Mesenchymal stem cell (in vitro differentiated cells and primary cell): ENCODE results near the gene GRIN1.

Experiments used
- DNase-seq: peaks from one replicate; pipeline ENCODE4 v3.0.0-alpha.2; 2013
- H2AFZ ChIP-seq: one replicate; pipeline ENCODE4 v1.6.1; 2013; ENCODE audit warnings: low read depth, mild to moderate bottlenecking, control low read depth, inconsistent platforms, low read length, moderate library complexity
- H2AK5ac ChIP-seq: 2 replicates; pipeline ENCODE4 v1.6.1; 2013; ENCODE audit warnings: low read length, moderate library complexity, mild to moderate bottlenecking, inconsistent platforms; ENCODE audit not compliant: severe bottlenecking
- H2BK120ac ChIP-seq: one replicate; pipeline ENCODE4 v1.6.1; 2013; ENCODE audit warnings: low read depth, mild to moderate bottlenecking, inconsistent platforms, low read length, moderate library complexity
- H2BK12ac ChIP-seq, 2 experiments: one replicate each; pipeline ENCODE4 v1.6.1; 2013; ENCODE audit warnings: inconsistent platforms in 2 of 2, low read length in 2 of 2, mild to moderate bottlenecking in 2 of 2, moderate library complexity in 2 of 2, control low read depth in 1 of 2
- H2BK15ac ChIP-seq: one replicate; pipeline ENCODE4 v1.6.1; 2013; ENCODE audit warnings: mild to moderate bottlenecking, low read depth, inconsistent platforms; ENCODE audit not compliant: poor library complexity, severe bottlenecking
- H2BK5ac ChIP-seq: 2 replicates; pipeline ENCODE4 v1.6.1; 2013; ENCODE audit warnings: low read depth, mild to moderate bottlenecking, low read length, control low read depth, inconsistent platforms; ENCODE audit not compliant: poor library complexity, severe bottlenecking
- H3K14ac ChIP-seq, 2 experiments: one replicate each; pipeline ENCODE4 v1.6.1; 2013; ENCODE audit warnings: inconsistent platforms in 2 of 2, low read length in 2 of 2, control low read depth in 1 of 2, mild to moderate bottlenecking in 1 of 2, moderate library complexity in 1 of 2
- H3K18ac ChIP-seq, 2 experiments: one replicate each; pipeline ENCODE4 v1.6.1; 2013; ENCODE audit warnings: inconsistent platforms in 2 of 2, low read length in 2 of 2, control low read depth in 1 of 2, low read depth in 1 of 2, mild to moderate bottlenecking in 1 of 2
- H3K23ac ChIP-seq, 2 experiments: one replicate each; pipeline ENCODE4 v1.6.1; 2013; ENCODE audit warnings: inconsistent platforms in 2 of 2, low read length in 2 of 2, mild to moderate bottlenecking in 2 of 2, moderate library complexity in 2 of 2, control low read depth in 1 of 2
- H3K27ac ChIP-seq: 2 replicates; pipeline ENCODE4 v1.5.1; 2013; ENCODE audit warnings: mild to moderate bottlenecking, moderate library complexity, low read length, control low read depth, inconsistent platforms; ENCODE audit not compliant: poor library complexity, severe bottlenecking
- H3K27me3 ChIP-seq, 2 experiments: 2 replicates each; pipeline versions ENCODE4 v1.6.1 to v1.7.0; 2013; ENCODE audit warnings: low read length in 2 of 2, mild to moderate bottlenecking in 2 of 2, moderate library complexity in 2 of 2, control low read depth in 1 of 2, inconsistent platforms in 1 of 2; ENCODE audit not compliant: control insufficient read depth in 1 of 2, insufficient read depth in 1 of 2
- H3K36me3 ChIP-seq, 2 experiments: 2 replicates each; pipeline versions ENCODE4 v1.6.1 to v1.7.0; 2013; ENCODE audit warnings: low read length in 2 of 2, control low read depth in 1 of 2, inconsistent platforms in 1 of 2, low read depth in 1 of 2, mild to moderate bottlenecking in 1 of 2; ENCODE audit not compliant: insufficient read depth in 2 of 2, control insufficient read depth in 1 of 2
- H3K4ac ChIP-seq, 2 experiments: one replicate each; pipeline ENCODE4 v1.6.1; 2013; ENCODE audit warnings: inconsistent platforms in 2 of 2, low read length in 2 of 2, mild to moderate bottlenecking in 2 of 2, moderate library complexity in 2 of 2, control low read depth in 1 of 2, low read depth in 1 of 2
- H3K4me1 ChIP-seq: 2 replicates; pipeline ENCODE4 v1.6.1; 2013; ENCODE audit warnings: low read depth, low read length, control low read depth; ENCODE audit not compliant: control insufficient read depth, insufficient read depth
- H3K4me2 ChIP-seq: 2 replicates; pipeline ENCODE4 v1.6.1; 2013; ENCODE audit warnings: low read length, mild to moderate bottlenecking, inconsistent platforms; ENCODE audit not compliant: poor library complexity, severe bottlenecking
- H3K4me3 ChIP-seq, 2 experiments: 2 replicates each; pipeline versions ENCODE4 v1.5.1 to v1.7.0; 2013; ENCODE audit warnings: low read length in 2 of 2, mild to moderate bottlenecking in 2 of 2, control low read depth in 1 of 2, low read depth in 1 of 2; ENCODE audit not compliant: insufficient read depth in 1 of 2
- H3K79me1 ChIP-seq: replicated peaks from 2 replicates; pipeline ENCODE4 v1.6.1; 2013; ENCODE audit warnings: mild to moderate bottlenecking, control low read depth, low read length, inconsistent platforms; ENCODE audit not compliant: poor library complexity, severe bottlenecking
- H3K9ac ChIP-seq: 2 replicates; pipeline ENCODE4 v1.7.0; 2013; ENCODE audit warnings: mild to moderate bottlenecking, low read length, moderate library complexity
- H3K9me3 ChIP-seq: 2 replicates; pipeline ENCODE4 v1.7.0; 2013; ENCODE audit warnings: mild to moderate bottlenecking, low read length; ENCODE audit not compliant: control insufficient read depth
- H4K8ac ChIP-seq: one replicate; pipeline ENCODE4 v1.6.1; 2013; ENCODE audit warnings: inconsistent platforms, mild to moderate bottlenecking, low read length, moderate library complexity
- H4K91ac ChIP-seq: one replicate; pipeline ENCODE4 v1.6.1; 2013; ENCODE audit warnings: mild to moderate bottlenecking, low read length, inconsistent platforms
- WGBS: methylation state at CpG from one replicate; pipeline ENCODE4 v1.1.7; 2013; ENCODE audit warnings: mixed read lengths; 5-methylcytosine and 5-hydroxymethylcytosine counted together

Gene GRIN1

GRCh38 chr9:137149363-137149762 is 10.4 kb downstream of the GRIN1 start:
- H2BK12ac ChIP-seq, result no peak overlapping the region
- H3K36me3 ChIP-seq, result no peaks in the 10 kb centered on the region
- DNase-seq, result no peak
- no peak overlapping the region for H2BK15ac ChIP-seq
- no peak overlapping the region for H2BK120ac ChIP-seq
- no peaks in the 10 kb centered on the region for H3K79me1 ChIP-seq
- no peak overlapping the region for H3K18ac ChIP-seq
- no peak overlapping the region for H3K4ac ChIP-seq
- no peak overlapping the region for H3K4me2 ChIP-seq
- no peak overlapping the region for H3K27ac ChIP-seq
- no peak overlapping the region for H3K14ac ChIP-seq
- 88% methylated on average over 5 of the region's 5 CpGs for WGBS
- H3K23ac ChIP-seq, result no peak overlapping the region
- H2AFZ ChIP-seq, result no peak overlapping the region
- peaks cover 0 to 29% of the 10 kb centered on the region in 2 experiments for H3K27me3 ChIP-seq
- no peak overlapping the region for H4K91ac ChIP-seq
- H3K4me1 ChIP-seq, result peaks cover 8% of the 10 kb centered on the region
- H3K4me3 ChIP-seq, result no peak overlapping the region
- no peak overlapping the region for H4K8ac ChIP-seq
- H3K9ac ChIP-seq, result no peak overlapping the region
- no peak overlapping the region for H2BK5ac ChIP-seq
- H2AK5ac ChIP-seq, result no peak overlapping the region
- no peaks in the 10 kb centered on the region for H3K9me3 ChIP-seq

DNA sequence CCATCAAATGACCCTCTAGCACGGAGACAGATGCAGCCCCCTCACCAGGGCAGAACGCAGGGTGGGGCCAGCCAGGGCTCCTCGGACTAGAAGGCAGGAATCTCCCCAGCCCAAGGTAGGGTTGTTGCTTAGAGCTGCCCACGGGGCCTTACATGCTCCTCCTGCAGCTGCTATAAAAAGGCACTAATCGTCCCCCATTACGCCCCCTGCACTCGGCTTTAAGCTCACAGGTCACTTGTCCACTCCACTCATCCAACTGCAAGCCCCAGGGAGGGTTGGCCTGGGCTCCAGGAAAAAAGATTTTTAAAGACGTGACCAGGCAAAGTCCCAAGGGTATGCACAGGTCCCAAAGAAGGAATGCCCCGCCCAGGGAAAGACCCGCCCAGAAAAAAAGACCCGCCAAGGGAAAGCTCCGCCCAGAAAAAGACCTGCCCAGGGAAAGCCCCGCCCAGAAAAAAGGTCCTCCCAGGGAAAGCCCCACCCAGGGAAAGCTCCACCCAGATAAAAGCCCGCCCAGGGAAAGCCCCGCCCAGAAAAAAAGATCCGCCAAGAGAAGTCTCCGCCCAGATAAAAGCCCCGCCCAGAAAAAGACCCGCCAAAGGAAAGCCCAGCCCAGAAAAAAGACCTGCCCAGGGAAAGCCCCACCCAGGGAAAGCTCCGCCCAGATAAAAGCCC is 11.1 kb downstream of the GRIN1 start:
- Histone ChIP-seq H3K23ac (no peak overlapping the region), H3K27ac (no peak overlapping the region), H4K91ac (no peak overlapping the region), H2BK120ac (no peak overlapping the region), H3K4me2 (no peak overlapping the region), H4K8ac (no peak overlapping the region), H2AFZ (no peak overlapping the region), H3K18ac (no peak overlapping the region), H2BK12ac (no peak overlapping the region), H3K79me1 (no peaks in the 10 kb centered on the region), H3K36me3 (no peaks in the 10 kb centered on the region), H3K9me3 (no peaks in the 10 kb centered on the region), H3K4me1 (peaks cover 8% of the 10 kb centered on the region), H3K4me3 (no peak overlapping the region), H2BK5ac (no peak overlapping the region), H2AK5ac (no peak overlapping the region), H2BK15ac (no peak overlapping the region), H3K27me3 (peaks cover 2 to 35% of the 10 kb centered on the region in 2 experiments), H3K14ac (no peak overlapping the region), H3K9ac (no peak overlapping the region), H3K4ac (no peak overlapping the region)
- WGBS, result 73% methylated on average over 20 of the region's 20 CpGs
- DNase-seq, result no peak

DNA sequence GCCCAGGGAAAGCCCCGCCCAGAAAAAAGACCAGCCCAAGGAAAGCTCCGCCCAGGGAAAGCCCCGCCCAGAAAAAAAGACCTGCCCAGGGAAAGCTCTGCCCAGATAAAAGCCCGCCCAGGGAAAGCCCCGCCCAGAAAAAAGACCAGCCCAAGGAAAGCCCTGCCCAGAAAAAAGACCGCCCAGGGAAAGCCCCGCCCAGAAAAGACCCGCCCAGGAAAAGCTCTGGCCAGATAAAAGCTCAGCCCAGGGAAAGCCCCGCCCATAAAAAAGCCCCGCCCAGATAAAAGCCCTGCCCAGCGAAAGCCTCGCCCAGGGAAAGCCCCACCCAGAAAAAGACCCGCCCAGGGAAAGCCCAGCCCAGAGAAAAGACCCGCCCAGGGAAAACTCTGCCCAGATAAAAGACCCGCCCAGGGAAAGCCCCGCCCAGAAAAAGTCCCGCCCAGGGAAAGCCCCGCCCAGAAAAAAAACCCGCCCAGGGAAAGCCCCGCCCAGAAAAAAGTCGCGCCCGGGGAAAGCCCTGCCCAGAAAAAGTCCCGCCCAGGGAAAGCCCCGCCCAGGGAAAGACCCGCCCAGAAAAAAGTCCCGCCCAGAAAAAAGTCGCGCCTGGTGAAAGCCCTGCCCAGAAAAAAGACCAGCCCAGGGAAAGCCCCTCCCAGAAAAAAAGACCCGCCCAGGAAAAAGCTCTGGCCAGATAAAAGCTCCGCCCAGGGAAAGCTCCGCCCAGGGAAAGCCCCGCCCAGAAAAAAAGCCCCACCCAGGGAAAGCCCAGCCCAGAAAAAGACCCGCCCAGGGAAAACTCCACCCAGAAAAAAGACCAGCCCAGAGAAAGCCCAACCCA is 11.9 kb downstream of the GRIN1 start:
- DNase-seq, result peak; percentile 39
- Histone ChIP-seq H4K91ac (no peak overlapping the region), H3K18ac (no peak overlapping the region), H3K4me1 (peaks cover 5% of the 10 kb centered on the region), H2BK12ac (no peak overlapping the region), H2AK5ac (no peak overlapping the region), H3K4ac (no peak overlapping the region), H2BK15ac (no peak overlapping the region), H2AFZ (no peak overlapping the region), H3K79me1 (no peaks in the 10 kb centered on the region), H2BK120ac (no peak overlapping the region), H3K14ac (no peak overlapping the region), H3K36me3 (no peaks in the 10 kb centered on the region), H2BK5ac (no peak overlapping the region), H3K9me3 (no peaks in the 10 kb centered on the region), H3K23ac (no peak overlapping the region), H4K8ac (no peak overlapping the region), H3K27me3 (peaks cover 9 to 40% of the 10 kb centered on the region in 2 experiments), H3K4me3 (no peak overlapping the region), H3K9ac (no peak overlapping the region), H3K4me2 (no peak overlapping the region), H3K27ac (no peak overlapping the region)
- WGBS, result 48% methylated on average over 34 of the region's 34 CpGs

DNA sequence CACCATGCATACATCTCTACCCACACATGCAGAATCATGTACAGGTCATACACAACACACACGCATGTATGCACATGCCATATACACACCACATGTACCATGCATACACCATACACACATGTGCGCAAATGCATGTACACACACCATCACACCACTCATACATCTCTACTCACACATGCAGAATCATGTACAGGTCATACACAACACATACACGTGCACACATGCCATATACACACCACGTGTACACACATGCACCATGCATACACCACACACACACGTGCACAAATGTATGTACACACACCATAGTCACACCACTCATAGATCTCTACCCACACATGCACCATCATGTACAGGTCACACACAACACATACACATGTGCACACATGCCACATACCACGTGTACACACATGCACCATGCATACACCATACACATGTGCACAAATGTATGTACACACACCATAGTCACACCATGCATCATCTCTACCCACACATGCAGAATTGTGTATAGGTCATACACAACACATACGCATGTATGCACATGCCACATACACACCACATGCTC is 14.0 kb downstream of the GRIN1 start:
- H3K4ac ChIP-seq, result no peak overlapping the region
- H3K9ac ChIP-seq, result no peak overlapping the region
- H3K4me1 ChIP-seq, result peaks cover 7% of the 10 kb centered on the region
- no peak for DNase-seq
- no peak overlapping the region for H3K14ac ChIP-seq
- no peak overlapping the region for H2BK120ac ChIP-seq
- no peak overlapping the region for H3K4me2 ChIP-seq
- no peak overlapping the region for H4K8ac ChIP-seq
- no peaks in the 10 kb centered on the region for H3K9me3 ChIP-seq
- H2BK5ac ChIP-seq, result no peak overlapping the region
- H3K23ac ChIP-seq, result no peak overlapping the region
- H3K79me1 ChIP-seq, result no peaks in the 10 kb centered on the region
- H2BK15ac ChIP-seq, result no peak overlapping the region
- H3K27ac ChIP-seq, result no peak overlapping the region
- no peak overlapping the region for H2AFZ ChIP-seq
- no peak overlapping the region for H4K91ac ChIP-seq
- 88% methylated on average over 7 of the region's 7 CpGs for WGBS
- H3K4me3 ChIP-seq, result no peak overlapping the region
- no peak overlapping the region for H3K18ac ChIP-seq
- no peak overlapping the region for H2AK5ac ChIP-seq
- no peak overlapping the region for H2BK12ac ChIP-seq
- H3K36me3 ChIP-seq, result peaks cover 0 to 4% of the 10 kb centered on the region in 2 experiments
- peaks cover 30 to 50% of the 10 kb centered on the region in 2 experiments for H3K27me3 ChIP-seq
